Uterus (tissue), 4 donors: ENCODE results near the gene ESRRB. TPM values are rescaled to one million over a fixed set of nuclear protein-coding genes. Genes with fewer than 3 reads are reported as not detected.

Experiments used
- DNase-seq, 2 donors: peaks; one replicate each; pipeline ENCODE4 v3.0.0-alpha.2; 2019 to 2020
- H3K27ac ChIP-seq, 2 donors: fragments of 200-600 bp; sonication (generic); 1 replicate in 1 of 2; 2 replicates in 1 of 2; pipeline ENCODE4 v1.5.1; 2016 to 2018
- H3K27me3 ChIP-seq, 2 donors: fragments of 200-600 bp; sonication (generic); one replicate each; pipeline ENCODE4 v1.5.1; 2018 to 2019; ENCODE audit warnings: control low read depth in 1 of 2
- H3K36me3 ChIP-seq, 2 donors: fragments of 200-600 bp; sonication (generic); one replicate each; pipeline ENCODE4 v1.5.1; 2019; ENCODE audit warnings: control low read depth in 1 of 2
- H3K4me1 ChIP-seq, 2 donors: fragments of 200-600 bp; sonication (generic); one replicate each; pipeline ENCODE4 v1.5.1; 2018 to 2019; ENCODE audit warnings: control low read depth in 1 of 2
- H3K4me3 ChIP-seq, 2 donors: fragments of 200-600 bp; sonication (generic); 1 replicate in 1 of 2; 2 replicates in 1 of 2; pipeline ENCODE4 v1.5.1; 2018 to 2019; ENCODE audit warnings: mild to moderate bottlenecking in 1 of 2
- H3K9me3 ChIP-seq, 2 donors: fragments of 200-600 bp; sonication (generic); one replicate each; pipeline ENCODE4 v1.5.1; 2019; ENCODE audit warnings: control low read depth in 1 of 2
- POLR2A ChIP-seq, 2 donors: fragments of 450-650 bp; IDR thresholded peaks; one replicate each; pipeline ENCODE4 v1.6.1; 2016; ENCODE audit warnings: antibody characterized with exemption in 2 of 2, mild to moderate bottlenecking in 1 of 2, moderate library complexity in 1 of 2
- intact Hi-C: fragments of 100-400 bp; cut with DNase I; formaldehyde crosslinking; loops from one replicate; pipeline ENCODE4 v1.15.1; 2023; ENCODE audit warnings: low total_unique reads
- total RNA-seq, 4 donors: library from RNA; depleted of rRNA in 3 of 4; stranded (reverse); fragments of >200 nt in 3 of 4; gene quantifications; one replicate each; pipeline versions ENCODE4 v1.1.0 to v1.2.4, GENCODE V29; 2014 to 2023
- TF ChIP-seq, protein P1 (sequence below), 4 experiments: fragments of 200-600 bp in 2 of 4; fragments of 450-650 bp in 2 of 4; sonication (generic) in 2 of 4; IDR thresholded peaks; one replicate each; pipeline ENCODE4 v1.5.1; 2016 to 2019; ENCODE audit warnings: antibody characterized with exemption in 4 of 4, mild to moderate bottlenecking in 2 of 4, moderate library complexity in 1 of 4
- donor health status: DM: yes; HTN: yes; CAD: no.

The ESRRB gene
- total RNA-seq, 4 donors from 2014 or later, result not detected

DNA sequence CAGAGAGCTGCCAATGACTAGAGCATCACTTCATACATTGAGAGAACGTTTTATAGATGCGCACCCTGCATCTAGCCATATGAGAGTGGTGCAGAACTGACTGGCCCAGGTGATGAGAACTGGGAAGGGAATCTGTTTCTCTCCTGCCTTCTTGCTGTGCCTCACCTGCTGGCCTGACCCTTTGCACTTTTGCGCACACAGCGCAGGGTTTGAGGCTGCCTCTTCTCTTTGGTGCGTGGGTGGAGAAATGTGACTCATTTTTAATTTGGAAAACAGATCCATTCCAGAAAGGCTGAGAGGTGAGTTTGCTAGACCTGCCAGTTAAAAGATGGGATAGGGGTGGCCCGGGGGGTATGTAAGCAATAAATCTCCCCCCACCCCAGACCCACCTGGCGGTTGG is 453 bp upstream of the ESRRB start:
- intact Hi-C loops, result no loop called here
- no peaks in the 10 kb centered on the region for H3K9me3 ChIP-seq
- H3K4me3 ChIP-seq, result no peak overlapping the region
- no peak overlapping the region for H3K27ac ChIP-seq
- DNase-seq, result no peak
- TF ChIP-seq, protein P1, sequence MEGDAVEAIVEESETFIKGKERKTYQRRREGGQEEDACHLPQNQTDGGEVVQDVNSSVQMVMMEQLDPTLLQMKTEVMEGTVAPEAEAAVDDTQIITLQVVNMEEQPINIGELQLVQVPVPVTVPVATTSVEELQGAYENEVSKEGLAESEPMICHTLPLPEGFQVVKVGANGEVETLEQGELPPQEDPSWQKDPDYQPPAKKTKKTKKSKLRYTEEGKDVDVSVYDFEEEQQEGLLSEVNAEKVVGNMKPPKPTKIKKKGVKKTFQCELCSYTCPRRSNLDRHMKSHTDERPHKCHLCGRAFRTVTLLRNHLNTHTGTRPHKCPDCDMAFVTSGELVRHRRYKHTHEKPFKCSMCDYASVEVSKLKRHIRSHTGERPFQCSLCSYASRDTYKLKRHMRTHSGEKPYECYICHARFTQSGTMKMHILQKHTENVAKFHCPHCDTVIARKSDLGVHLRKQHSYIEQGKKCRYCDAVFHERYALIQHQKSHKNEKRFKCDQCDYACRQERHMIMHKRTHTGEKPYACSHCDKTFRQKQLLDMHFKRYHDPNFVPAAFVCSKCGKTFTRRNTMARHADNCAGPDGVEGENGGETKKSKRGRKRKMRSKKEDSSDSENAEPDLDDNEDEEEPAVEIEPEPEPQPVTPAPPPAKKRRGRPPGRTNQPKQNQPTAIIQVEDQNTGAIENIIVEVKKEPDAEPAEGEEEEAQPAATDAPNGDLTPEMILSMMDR (IDR thresholded peaks at IDR 0.05), result no peak
- no peak for TF ChIP-seq POLR2A (IDR thresholded peaks at IDR 0.05)
- H3K36me3 ChIP-seq, result no peaks in the 10 kb centered on the region
- H3K4me1 ChIP-seq, result peaks cover 0 to 8% of the 10 kb centered on the region in 2 donors
- peaks cover 0 to 24% of the 10 kb centered on the region in 2 donors for H3K27me3 ChIP-seq

DNA sequence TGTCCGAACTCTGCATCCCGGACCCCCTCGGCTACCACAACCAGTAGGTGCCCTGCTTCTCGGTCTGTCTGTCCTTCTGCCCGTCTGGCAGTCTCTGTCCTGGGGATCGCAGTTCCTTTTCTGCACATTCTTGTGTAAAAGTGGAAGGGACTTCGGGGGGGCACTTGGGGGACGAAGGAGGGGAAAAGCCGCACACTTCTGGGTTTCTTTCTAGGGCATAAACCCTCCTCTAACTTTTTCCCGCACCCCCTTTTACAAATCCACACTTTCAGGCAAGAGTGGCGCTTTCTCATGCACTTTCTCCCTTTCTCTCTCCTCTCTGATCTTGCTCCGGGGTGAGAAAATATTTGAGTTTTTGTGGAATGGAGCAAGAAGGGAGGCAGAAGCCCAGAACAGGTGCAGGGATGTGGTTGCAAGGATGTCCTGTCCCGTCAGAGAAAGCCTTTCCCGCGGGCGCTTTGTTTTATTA is 506 bp downstream of the ESRRB start:
- no peak overlapping the region for H3K27ac ChIP-seq
- H3K36me3 ChIP-seq, result no peaks in the 10 kb centered on the region
- H3K4me1 ChIP-seq, result peaks cover 0 to 8% of the 10 kb centered on the region in 2 donors
- no peak for TF ChIP-seq POLR2A (IDR thresholded peaks at IDR 0.05)
- TF ChIP-seq, protein P1 (IDR thresholded peaks at IDR 0.05), result no peak
- no peak overlapping the region for H3K4me3 ChIP-seq
- DNase-seq, result no peak
- peaks cover 0 to 24% of the 10 kb centered on the region in 2 donors for H3K27me3 ChIP-seq
- intact Hi-C loops, result no loop called here
- no peaks in the 10 kb centered on the region for H3K9me3 ChIP-seq

DNA sequence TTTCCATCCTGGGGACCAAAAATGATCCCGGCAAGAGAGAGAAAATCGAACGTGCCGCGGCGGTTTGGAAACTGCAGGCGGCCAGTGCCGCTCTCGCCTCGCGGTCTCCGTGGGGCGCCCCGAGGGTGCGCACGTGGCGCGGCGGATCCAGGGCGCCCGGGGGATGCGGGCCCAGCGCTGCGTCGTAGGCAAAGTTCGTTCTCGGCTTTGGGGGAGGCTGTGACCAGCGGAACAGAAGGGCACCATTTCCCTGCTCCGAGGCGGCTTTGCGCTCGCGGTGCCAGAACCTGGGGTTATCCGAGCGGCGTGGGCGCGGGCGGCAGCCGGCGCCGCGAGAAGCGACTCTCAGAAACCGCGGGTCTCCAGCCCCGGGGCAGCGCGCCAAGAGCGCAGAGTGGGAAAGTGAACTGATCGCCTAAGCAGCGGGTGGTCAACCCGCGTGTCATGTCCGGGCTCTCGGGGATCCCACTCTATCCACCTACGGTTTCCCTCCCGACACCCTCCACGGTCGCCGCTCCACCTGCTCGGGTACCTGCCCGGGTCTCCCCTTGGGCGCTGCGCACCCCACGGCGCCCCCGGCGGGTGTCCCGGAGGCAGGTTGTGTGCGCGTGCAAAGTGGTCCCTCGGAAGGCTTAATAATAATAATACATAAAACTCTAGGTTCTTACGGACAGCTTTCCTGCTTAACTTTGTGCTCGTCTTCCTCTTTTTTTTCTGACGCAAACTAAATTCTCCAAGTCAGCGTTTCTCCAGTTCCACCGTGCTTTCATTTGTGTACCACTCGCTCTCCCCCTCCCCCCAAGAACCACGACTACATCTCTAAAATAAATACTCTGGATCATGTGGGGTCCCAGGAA is 1.2 kb downstream of the ESRRB start:
- peaks cover 0 to 8% of the 10 kb centered on the region in 2 donors for H3K4me1 ChIP-seq
- H3K36me3 ChIP-seq, result no peaks in the 10 kb centered on the region
- no peak overlapping the region for H3K27ac ChIP-seq
- TF ChIP-seq, protein P1 (IDR thresholded peaks at IDR 0.05), result no peak
- TF ChIP-seq POLR2A (IDR thresholded peaks at IDR 0.05), result no peak
- DNase-seq, result no peak
- no peak overlapping the region for H3K4me3 ChIP-seq
- H3K9me3 ChIP-seq, result no peaks in the 10 kb centered on the region
- intact Hi-C loops, result no loop called here
- H3K27me3 ChIP-seq, result peaks cover 0 to 29% of the 10 kb centered on the region in 2 donors

DNA sequence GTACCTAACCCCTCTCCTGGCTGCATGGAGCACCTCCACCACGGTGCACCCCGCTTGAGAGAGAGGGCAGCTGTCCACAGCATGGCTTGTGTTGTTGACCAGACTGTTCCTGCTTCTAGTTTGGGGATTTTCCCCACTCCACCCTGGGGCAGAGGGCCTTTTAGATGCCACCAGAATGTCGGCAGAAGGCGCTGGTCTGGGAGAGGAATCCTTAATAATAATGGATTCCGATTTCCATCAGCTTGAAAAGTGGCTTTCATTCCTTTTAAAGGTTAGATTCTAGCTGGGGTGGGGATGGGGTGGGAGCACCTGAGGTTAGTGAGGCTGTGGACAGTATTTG is 1.8 kb downstream of the ESRRB start:
- H3K9me3 ChIP-seq, result no peaks in the 10 kb centered on the region
- TF ChIP-seq, protein P1 (IDR thresholded peaks at IDR 0.05), result no peak
- no peak for TF ChIP-seq POLR2A (IDR thresholded peaks at IDR 0.05)
- intact Hi-C loops, result no loop called here
- H3K27me3 ChIP-seq, result peaks cover 0 to 30% of the 10 kb centered on the region in 2 donors
- no peak overlapping the region for H3K4me3 ChIP-seq
- DNase-seq, result no peak
- H3K4me1 ChIP-seq, result peaks cover 0 to 8% of the 10 kb centered on the region in 2 donors
- no peak overlapping the region for H3K27ac ChIP-seq
- no peaks in the 10 kb centered on the region for H3K36me3 ChIP-seq

DNA sequence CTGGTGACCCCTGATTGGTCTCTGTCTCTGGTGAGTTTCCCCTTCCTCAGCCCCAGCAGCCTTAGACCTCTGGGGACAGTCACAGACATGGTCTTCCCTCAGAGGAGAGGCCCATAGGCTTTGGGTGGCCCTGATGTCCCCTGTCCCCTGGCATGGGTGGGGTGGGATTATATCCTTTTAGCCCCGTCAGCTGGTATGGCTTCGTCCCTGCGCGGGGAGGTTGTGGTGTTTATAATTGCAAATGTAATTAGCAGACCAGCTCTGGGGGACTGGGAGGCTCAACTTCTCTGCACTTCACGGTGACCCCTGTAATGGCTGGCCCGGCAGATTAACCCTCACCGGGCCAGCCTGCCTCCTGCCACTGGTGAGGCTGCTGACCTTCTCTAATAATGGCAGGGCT is 5.1 kb downstream of the ESRRB start:
- Histone ChIP-seq H3K4me3 (no peak overlapping the region), H3K9me3 (no peaks in the 10 kb centered on the region), H3K27me3 (peaks cover 0 to 38% of the 10 kb centered on the region in 2 donors), H3K36me3 (no peaks in the 10 kb centered on the region), H3K4me1 (peaks cover 0 to 8% of the 10 kb centered on the region in 2 donors), H3K27ac (no peak overlapping the region)
- no peak for DNase-seq
- intact Hi-C loops, result no loop called here
- TF ChIP-seq, protein P1 (IDR thresholded peaks at IDR 0.05), result no peak
- TF ChIP-seq POLR2A (IDR thresholded peaks at IDR 0.05), result no peak
